SU-DHL-6 (cell line): Measurements from ENCODE around the gene ATCAY.
A peak's percentile ranks its signal among the peaks of the same experiment; 100 is the strongest.

Experiments used
- H2AFZ ChIP-seq: fragments of 200-600 bp; sonication (generic); 2 replicates; pipeline ENCODE4 v1.6.1; 2014; ENCODE audit warnings: low read depth, mild to moderate bottlenecking, moderate library complexity, mixed read lengths, antibody characterized with exemption, low read length; ENCODE audit not compliant: severe bottlenecking
- H3F3A ChIP-seq: fragments of 200-600 bp; shearing (Covaris generic); 2 replicates; pipeline ENCODE4 v1.6.0; 2016; ENCODE audit warnings: antibody characterized with exemption, mild to moderate bottlenecking; ENCODE audit not compliant: insufficient read depth
- H3K27ac ChIP-seq: fragments of 200-600 bp; sonication (generic); 2 replicates; pipeline ENCODE4 v1.5.1; 2016; ENCODE audit warnings: low read depth, mild to moderate bottlenecking, low read length, moderate library complexity, mixed read lengths
- H3K27me3 ChIP-seq: fragments of 200-600 bp; sonication (generic), shearing (Covaris generic); 2 replicates; pipeline ENCODE4 v1.6.0; 2014; ENCODE audit warnings: mild to moderate bottlenecking, low read length
- H3K36me3 ChIP-seq: fragments of 200-600 bp; sonication (generic); 2 replicates; pipeline ENCODE4 v1.6.1; 2014; ENCODE audit warnings: mild to moderate bottlenecking, low read length, mixed read lengths
- H3K4me2 ChIP-seq: fragments of 300-600, 200-600 bp; shearing (Covaris generic), sonication (generic); 2 replicates; pipeline ENCODE4 v1.6.0; 2014; ENCODE audit warnings: low read length, low read depth, mild to moderate bottlenecking; ENCODE audit not compliant: poor library complexity, severe bottlenecking
- H3K4me3 ChIP-seq: fragments of 200-600 bp; sonication (generic); 2 replicates; pipeline ENCODE4 v1.5.1; 2014; ENCODE audit warnings: antibody characterized with exemption, low read length, mild to moderate bottlenecking, mixed read lengths; ENCODE audit not compliant: insufficient read depth, poor library complexity, severe bottlenecking
- H3K79me2 ChIP-seq: fragments of 200-600 bp; sonication (generic); 2 replicates; pipeline ENCODE4 v1.6.1; 2014; ENCODE audit warnings: mild to moderate bottlenecking, low read length, moderate library complexity; ENCODE audit not compliant: insufficient read depth
- H3K9ac ChIP-seq: fragments of 200-600 bp; sonication (generic); 2 replicates; pipeline ENCODE4 v1.7.0; 2014; ENCODE audit warnings: mild to moderate bottlenecking, low read length
- H3K9me2 ChIP-seq: fragments of 200-600 bp; sonication (generic); replicated peaks from 2 replicates; pipeline ENCODE4 v1.6.1; 2014; ENCODE audit warnings: low read length; ENCODE audit not compliant: insufficient read depth
- H3K9me3 ChIP-seq: fragments of 200-600 bp; sonication (generic); 2 replicates; pipeline ENCODE4 v1.6.1; 2014; ENCODE audit warnings: low read length, mixed read lengths; ENCODE audit not compliant: insufficient read depth
- H4K20me1 ChIP-seq: fragments of 200-600 bp; sonication (generic); 2 replicates; pipeline ENCODE4 v1.6.1; 2014; ENCODE audit warnings: low read depth, mild to moderate bottlenecking, antibody characterized with exemption, low read length, moderate library complexity, mixed read lengths
- EZH2phosphoT487 ChIP-seq: fragments of 200-600 bp; sonication (generic), shearing (Covaris generic); conservative IDR thresholded peaks from 2 replicates; pipeline ENCODE4 v1.6.1; 2018; ENCODE audit warnings: mild to moderate bottlenecking, antibody characterized with exemption, low read length, moderate library complexity, mixed read lengths
- TF ChIP-seq, protein P1 (sequence below): fragments of 200-600 bp; sonication (generic); IDR thresholded peaks from one replicate; pipeline ENCODE4 v1.5.1; 2017; ENCODE audit warnings: antibody characterized with exemption, mild to moderate bottlenecking, low read length, moderate library complexity; ENCODE audit not compliant: insufficient read depth, poor library complexity, severe bottlenecking

ATCAY gene

GRCh38 chr19:3851254-3852176 lies 29.0 kb upstream of the ATCAY start:
- Histone ChIP-seq H3K4me2 (no peak overlapping the region), H3K36me3 (no peaks in the 10 kb centered on the region)
- TF ChIP-seq, protein P1, sequence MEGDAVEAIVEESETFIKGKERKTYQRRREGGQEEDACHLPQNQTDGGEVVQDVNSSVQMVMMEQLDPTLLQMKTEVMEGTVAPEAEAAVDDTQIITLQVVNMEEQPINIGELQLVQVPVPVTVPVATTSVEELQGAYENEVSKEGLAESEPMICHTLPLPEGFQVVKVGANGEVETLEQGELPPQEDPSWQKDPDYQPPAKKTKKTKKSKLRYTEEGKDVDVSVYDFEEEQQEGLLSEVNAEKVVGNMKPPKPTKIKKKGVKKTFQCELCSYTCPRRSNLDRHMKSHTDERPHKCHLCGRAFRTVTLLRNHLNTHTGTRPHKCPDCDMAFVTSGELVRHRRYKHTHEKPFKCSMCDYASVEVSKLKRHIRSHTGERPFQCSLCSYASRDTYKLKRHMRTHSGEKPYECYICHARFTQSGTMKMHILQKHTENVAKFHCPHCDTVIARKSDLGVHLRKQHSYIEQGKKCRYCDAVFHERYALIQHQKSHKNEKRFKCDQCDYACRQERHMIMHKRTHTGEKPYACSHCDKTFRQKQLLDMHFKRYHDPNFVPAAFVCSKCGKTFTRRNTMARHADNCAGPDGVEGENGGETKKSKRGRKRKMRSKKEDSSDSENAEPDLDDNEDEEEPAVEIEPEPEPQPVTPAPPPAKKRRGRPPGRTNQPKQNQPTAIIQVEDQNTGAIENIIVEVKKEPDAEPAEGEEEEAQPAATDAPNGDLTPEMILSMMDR: no peak
- TF ChIP-seq EZH2phosphoT487: no peak

DNA sequence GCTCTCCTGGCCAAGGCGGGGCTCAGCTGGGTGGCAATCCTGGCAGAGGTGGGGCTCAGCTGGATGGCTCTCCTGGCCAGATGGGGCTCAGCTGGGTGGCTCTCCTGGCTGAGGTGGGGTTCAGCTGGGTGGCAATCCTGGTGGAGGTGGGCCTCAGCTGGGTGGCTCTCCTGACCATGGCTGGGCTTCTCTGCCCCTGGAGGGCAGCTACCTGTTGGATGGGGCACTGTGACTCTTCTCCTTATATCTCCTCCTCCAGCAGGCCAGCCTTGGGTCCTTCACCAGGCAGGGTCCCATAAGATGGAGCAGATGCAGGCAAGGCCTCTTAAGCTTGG lies 28.3 kb upstream of the ATCAY start:
- Histone ChIP-seq H3K79me2 (no peaks in the 10 kb centered on the region), H3K9me2 (no peaks in the 10 kb centered on the region), H3K9me3 (peaks cover 8% of the 10 kb centered on the region; the same call in 1 of the 2 replicates), H3K27ac (no peak overlapping the region), H3K4me3 (no peak overlapping the region), H3K36me3 (no peaks in the 10 kb centered on the region), H3K27me3 (no peaks in the 10 kb centered on the region), H3K4me2 (no peak overlapping the region), H4K20me1 (no peaks in the 10 kb centered on the region), H3F3A (no peaks in the 10 kb centered on the region), H2AFZ (no peak overlapping the region), H3K9ac (no peak overlapping the region)
- no peak for TF ChIP-seq EZH2phosphoT487
- TF ChIP-seq, protein P1: no peak

More at GRCh38 chr19:3851254-3852176, 29.0 kb upstream of the ATCAY start:
- Histone ChIP-seq H4K20me1 (no peaks in the 10 kb centered on the region), H3K4me3 (no peak overlapping the region), H3K27ac (no peak overlapping the region), H3K27me3 (0 out of 2 replicates have a peak, but pooled peaks cover 3% of the 10 kb centered on the region), H3K9me3 (peaks cover 8% of the 10 kb centered on the region; the same call in 1 of the 2 replicates), H3K9ac (no peak overlapping the region), H3F3A (no peaks in the 10 kb centered on the region), H3K9me2 (no peaks in the 10 kb centered on the region), H3K79me2 (no peaks in the 10 kb centered on the region), H2AFZ (no peak overlapping the region)

GRCh38 chr19:3852614-3853254 lies 27.8 kb upstream of the ATCAY start:
- Histone ChIP-seq H3K9me3 (peaks cover 8% of the 10 kb centered on the region; the same call in 1 of the 2 replicates), H3K9ac (no peak overlapping the region), H3K79me2 (no peaks in the 10 kb centered on the region), H3K27me3 (no peaks in the 10 kb centered on the region), H3F3A (no peaks in the 10 kb centered on the region), H3K4me2 (no peak overlapping the region), H3K9me2 (no peaks in the 10 kb centered on the region), H2AFZ (no peak overlapping the region), H3K4me3 (no peak overlapping the region), H3K27ac (no peak overlapping the region), H4K20me1 (no peaks in the 10 kb centered on the region), H3K36me3 (no peaks in the 10 kb centered on the region)
- no peak for TF ChIP-seq EZH2phosphoT487
- TF ChIP-seq, protein P1: peak; percentile 32
